HG02870 (cell line): ENCODE data around the gene RRAS2.
"Not testable (repeated sequence)": the region's sequence is repeated elsewhere in the genome, so short reads cannot be mapped to it uniquely, and the experiment has no call there.

Source experiments
- ATAC-seq: cut with Tn5 transposase; IDR thresholded peaks from one replicate; pipeline ENCODE4 v1.9.1; 2021; ENCODE audit warnings: mild to moderate bottlenecking, moderate library complexity; ENCODE audit not compliant: unreplicated experiment

Gene RRAS2

GRCh38 chr11:14372011-14372410 lies 13.0 kb upstream of the RRAS2 start:
- no peak for ATAC-seq

GRCh38 chr11:14371249-14371648 lies 12.3 kb upstream of the RRAS2 start:
- ATAC-seq: no peak

GRCh38 chr11:14370496-14370895 lies 11.5 kb upstream of the RRAS2 start:
- peak; percentile 44 for ATAC-seq

GRCh38 chr11:14369598-14369997 lies 10.6 kb upstream of the RRAS2 start:
- no peak for ATAC-seq

GRCh38 chr11:14366936-14367335 lies 8.0 kb upstream of the RRAS2 start:
- no peak for ATAC-seq

GRCh38 chr11:14364322-14364721 lies 5.3 kb upstream of the RRAS2 start:
- ATAC-seq: no peak

GRCh38 chr11:14362611-14363010 lies 3.6 kb upstream of the RRAS2 start:
- ATAC-seq: no peak

GRCh38 chr11:14361951-14362350 lies 3.0 kb upstream of the RRAS2 start:
- no peak for ATAC-seq

- no peak for ATAC-seq
Observed at GRCh38 chr11:14360976-14361375, 2.0 kb upstream of the RRAS2 start.

- no peak for ATAC-seq
Observed at GRCh38 chr11:14359501-14360031, 583 bp upstream of the RRAS2 start.

GRCh38 chr11:14357881-14358728 lies 878 bp downstream of the RRAS2 start:
- ATAC-seq: peak; percentile 42

GRCh38 chr11:14356342-14356741 lies 2.6 kb downstream of the RRAS2 start:
- no peak for ATAC-seq

GRCh38 chr11:14354604-14355003 lies 4.4 kb downstream of the RRAS2 start:
- not testable (repeated sequence) for ATAC-seq

- ATAC-seq: no peak
Observed at GRCh38 chr11:14350716-14351238, 8.2 kb downstream of the RRAS2 start.

GRCh38 chr11:14350215-14350614 lies 8.8 kb downstream of the RRAS2 start:
- no peak for ATAC-seq

GRCh38 chr11:14347991-14348390 lies 11.0 kb downstream of the RRAS2 start:
- ATAC-seq: no peak

- ATAC-seq: no peak
Observed at GRCh38 chr11:14347494-14347893, 11.5 kb downstream of the RRAS2 start.

- ATAC-seq: no peak
Observed at GRCh38 chr11:14346303-14346955, 12.6 kb downstream of the RRAS2 start.

- ATAC-seq: no peak
Observed at GRCh38 chr11:14345668-14346067, 13.3 kb downstream of the RRAS2 start.

GRCh38 chr11:14345016-14345415 lies 14.0 kb downstream of the RRAS2 start:
- ATAC-seq: not testable (repeated sequence)

GRCh38 chr11:14342906-14343305 lies 16.1 kb downstream of the RRAS2 start:
- ATAC-seq: peak; percentile 44

- ATAC-seq: no peak
Observed at GRCh38 chr11:14341968-14342367, 17.0 kb downstream of the RRAS2 start.
